Hepatocyte (in vitro differentiated cells): ENCODE results near the gene PSME4.

Experiments used
- EZH2 ChIP-seq: fragments of 200-600 bp; sonication (generic); IDR thresholded peaks from 2 replicates; pipeline ENCODE4 v1.6.1; 2016; ENCODE audit warnings: antibody characterized with exemption, mild to moderate bottlenecking, borderline replicate concordance
- TF ChIP-seq, protein P1 (sequence below): fragments of 200-600 bp; sonication (generic); IDR thresholded peaks from 2 replicates; pipeline ENCODE4 v1.5.1; 2016; ENCODE audit warnings: antibody characterized with exemption, mild to moderate bottlenecking; ENCODE audit not compliant: poor library complexity

DNA sequence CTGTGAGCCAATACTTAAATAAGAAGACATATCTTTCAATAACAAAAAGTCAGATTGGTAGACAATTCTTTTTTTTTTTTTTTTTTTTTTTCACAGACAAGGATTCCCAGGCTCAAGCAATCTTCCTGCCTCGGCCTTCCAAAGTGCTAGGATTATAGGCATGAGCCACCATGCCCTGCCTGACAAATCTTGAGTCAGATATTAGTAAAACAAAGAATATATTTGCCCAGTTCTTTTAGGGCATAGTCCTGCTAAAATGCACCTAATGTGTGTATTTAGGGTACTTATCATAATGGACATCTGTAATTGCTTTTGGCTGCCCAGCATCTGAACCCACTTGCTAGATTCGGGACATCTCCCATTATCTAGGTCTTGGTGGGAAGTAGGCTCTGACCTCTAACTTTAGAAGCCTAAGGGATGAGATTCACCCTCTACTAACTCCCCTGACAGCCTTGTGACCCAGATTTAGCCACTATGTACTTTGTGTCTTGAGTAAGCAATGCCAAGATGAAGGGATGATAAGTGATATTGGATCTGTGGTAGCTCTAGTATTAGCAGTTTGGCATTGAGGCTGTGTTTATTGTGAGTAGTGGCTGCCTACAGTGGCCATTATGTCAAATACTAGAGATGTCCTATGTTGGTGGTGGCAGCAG, 18.5 kb upstream of the PSME4 start:
- TF ChIP-seq, protein P1, sequence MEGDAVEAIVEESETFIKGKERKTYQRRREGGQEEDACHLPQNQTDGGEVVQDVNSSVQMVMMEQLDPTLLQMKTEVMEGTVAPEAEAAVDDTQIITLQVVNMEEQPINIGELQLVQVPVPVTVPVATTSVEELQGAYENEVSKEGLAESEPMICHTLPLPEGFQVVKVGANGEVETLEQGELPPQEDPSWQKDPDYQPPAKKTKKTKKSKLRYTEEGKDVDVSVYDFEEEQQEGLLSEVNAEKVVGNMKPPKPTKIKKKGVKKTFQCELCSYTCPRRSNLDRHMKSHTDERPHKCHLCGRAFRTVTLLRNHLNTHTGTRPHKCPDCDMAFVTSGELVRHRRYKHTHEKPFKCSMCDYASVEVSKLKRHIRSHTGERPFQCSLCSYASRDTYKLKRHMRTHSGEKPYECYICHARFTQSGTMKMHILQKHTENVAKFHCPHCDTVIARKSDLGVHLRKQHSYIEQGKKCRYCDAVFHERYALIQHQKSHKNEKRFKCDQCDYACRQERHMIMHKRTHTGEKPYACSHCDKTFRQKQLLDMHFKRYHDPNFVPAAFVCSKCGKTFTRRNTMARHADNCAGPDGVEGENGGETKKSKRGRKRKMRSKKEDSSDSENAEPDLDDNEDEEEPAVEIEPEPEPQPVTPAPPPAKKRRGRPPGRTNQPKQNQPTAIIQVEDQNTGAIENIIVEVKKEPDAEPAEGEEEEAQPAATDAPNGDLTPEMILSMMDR, result no peak
- no peak for TF ChIP-seq EZH2
